Pons (tissue), 1 donor: ENCODE measurements around the gene CBX6.

ENCODE experiments used
- DNase-seq: peaks from one replicate; pipeline ENCODE4 v3.0.0-alpha.2; 2016; ENCODE audit warnings: low spot score

CBX6 gene

DNA sequence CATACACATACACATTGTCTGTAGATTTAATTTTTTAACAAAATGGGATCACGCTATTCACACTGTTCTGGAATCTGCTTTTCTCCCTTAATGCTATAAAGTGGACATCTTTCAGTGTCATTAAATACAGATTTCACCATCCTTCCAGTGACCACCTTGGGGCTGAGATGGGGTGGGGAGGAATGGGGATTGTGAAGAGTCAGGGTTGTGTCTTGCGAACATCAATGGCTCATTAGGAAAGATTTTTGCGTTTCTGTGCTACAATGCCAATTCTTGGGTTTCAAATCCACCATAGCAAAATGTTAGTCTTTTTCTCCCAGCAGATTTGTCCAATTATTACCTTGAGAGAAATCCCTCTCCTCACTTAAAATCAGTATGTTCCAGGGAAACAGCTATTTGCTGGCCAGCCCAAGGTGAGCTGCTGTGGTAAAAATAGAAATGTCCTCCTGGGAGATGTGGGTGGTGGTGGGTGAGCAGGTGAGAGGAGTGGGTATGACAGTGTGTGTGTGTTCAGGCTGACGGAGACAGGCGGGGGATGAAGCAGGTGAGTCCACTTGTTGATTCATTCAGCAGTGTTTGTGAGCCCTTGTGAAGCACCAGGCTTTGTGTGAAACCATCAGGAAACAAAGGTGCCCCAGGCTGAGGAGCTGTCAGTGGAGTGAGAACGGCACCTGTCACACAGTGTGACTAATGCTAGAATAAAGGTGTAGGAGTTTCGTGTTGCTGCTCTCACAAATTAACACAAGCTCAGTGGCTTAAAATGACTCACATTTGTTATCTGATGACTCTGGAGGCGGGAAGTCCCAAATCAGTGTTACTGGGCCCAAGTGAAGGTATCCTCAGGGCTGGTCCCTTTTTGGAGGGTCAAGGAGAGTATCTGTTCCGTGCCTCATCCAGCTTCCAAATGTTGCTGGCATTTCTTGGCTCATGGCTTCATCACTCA is 1.7 kb upstream of the CBX6 start:
- DNase-seq: no peak

DNA sequence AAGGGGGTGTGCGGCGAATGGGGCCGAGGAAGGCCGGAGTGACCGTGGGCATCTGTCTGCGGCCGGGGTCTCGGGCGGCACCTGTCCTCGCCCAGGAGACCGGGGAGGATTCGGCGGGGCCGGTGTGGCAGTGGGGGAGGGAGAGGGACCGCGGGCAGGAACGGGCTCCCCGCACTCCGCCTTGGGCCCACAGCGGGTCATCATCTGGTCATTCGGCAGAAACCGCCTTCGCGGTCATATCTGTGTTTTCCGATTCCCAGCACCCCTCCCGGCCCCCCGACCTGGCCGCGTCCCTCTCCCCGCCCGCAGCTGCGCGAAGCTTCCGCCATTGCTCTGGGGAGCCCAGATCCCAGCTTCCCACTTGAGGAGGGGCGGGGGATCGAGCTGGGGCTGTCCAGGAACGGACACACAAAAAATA is 824 bp upstream of the CBX6 start:
- DNase-seq: peak; percentile 40

DNA sequence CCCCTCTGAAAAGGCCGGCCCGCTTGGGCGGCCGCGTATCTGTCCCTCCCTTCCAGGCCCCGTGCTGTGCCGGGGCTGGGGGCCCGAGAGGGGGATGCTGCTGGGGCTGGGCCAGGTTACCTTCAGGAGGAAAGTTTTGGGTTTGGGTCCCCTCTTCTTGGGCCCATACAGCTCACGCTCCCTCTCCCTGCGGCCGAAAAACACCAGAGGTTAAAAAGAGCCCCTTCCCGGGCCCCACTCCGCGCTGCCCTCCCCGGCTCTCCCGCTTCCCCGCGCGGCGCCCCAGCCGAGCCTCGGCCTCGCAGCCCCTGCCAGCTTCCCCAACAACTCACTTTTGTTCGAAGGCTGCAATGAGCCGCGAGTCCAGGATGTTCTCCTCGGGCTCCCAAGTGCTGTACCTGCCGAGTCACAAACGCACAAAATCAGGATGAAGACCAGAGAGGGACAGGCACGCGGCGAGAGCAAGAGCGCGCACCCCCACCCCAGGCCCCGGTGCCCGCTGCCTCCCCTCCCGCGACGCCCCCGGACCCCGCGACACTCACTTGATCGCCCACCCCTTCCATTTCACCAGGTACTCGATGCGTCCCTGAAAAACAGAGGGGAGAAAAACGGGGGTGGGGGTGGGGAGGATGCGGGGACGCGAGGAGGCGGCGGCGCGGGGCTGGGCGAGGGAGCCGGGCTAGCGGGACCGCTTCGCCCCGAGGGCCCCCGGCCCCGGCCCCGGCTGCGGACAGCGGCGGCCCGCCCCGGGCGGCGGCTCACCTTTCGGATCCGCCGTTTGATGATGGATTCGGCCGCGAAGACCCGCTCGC is 450 bp downstream of the CBX6 start:
- no peak for DNase-seq

DNA sequence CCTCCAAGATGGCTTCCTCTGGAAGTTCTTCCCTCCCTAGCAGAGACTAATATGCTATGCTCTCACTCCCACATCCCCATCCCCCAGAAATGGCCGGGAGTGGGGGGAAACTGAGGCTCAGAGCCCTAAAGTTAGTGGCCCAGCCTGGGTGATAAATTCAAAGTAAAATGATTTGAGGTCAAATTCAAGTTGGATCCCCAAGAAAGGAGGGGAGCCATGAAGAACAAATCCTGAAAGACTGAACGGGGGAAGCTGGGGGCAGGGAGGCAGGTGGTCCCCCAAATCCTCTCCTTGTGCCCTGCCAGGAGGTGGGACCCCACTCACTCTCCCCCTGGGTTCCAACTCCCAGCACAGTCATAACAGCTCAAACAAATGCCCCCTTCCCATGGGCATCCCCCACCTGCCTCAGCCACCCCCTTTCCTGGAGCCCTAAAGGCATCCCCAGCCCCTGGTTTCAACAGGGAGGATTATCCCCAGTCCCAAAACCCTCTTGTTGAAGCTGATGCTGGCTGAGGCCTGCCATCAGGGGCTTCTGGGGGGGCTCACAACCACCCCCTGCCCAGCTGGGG is 1.1 kb downstream of the CBX6 start:
- no peak for DNase-seq

DNA sequence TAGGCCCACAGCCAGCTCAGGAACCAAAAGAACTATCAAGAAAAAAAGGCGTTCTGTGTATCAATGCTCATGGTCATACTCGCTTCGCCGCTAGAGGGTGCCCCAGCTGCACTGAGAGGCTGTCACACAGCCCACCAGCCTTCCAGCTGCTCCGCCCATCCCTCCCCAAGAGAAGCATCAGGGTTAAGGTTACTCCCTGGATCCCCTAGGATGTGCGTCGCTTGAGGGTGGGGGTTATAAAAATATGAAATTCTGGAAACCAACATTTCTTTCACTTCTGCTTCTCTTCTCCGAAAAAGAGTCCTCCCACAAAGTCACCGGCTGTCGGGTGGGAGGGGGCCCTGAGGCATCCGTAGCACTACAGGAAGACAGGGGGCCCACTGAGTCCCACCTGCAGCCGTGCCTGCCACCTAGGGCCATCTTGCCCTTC is 1.7 kb downstream of the CBX6 start:
- peak; percentile 73 for DNase-seq

DNA sequence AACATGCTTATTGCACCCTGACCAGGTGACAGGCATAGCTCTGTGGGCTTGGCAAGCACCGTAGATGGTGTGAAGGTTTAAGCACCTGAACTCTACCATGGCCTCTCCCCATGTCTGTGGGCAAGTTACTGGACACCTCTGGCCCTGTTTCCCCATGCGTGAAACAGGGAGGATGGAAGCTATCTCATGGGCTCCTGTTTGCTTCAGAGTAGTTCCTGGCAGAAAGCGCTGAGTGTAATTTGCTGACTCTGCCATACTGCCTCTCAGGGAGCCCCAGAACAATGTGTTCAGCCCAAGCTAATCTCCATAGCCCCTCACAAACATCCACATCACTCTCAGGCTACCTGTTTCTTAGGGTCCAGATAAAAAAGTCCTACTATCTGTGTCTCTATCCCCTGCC is 2.4 kb downstream of the CBX6 start:
- DNase-seq: no peak

DNA sequence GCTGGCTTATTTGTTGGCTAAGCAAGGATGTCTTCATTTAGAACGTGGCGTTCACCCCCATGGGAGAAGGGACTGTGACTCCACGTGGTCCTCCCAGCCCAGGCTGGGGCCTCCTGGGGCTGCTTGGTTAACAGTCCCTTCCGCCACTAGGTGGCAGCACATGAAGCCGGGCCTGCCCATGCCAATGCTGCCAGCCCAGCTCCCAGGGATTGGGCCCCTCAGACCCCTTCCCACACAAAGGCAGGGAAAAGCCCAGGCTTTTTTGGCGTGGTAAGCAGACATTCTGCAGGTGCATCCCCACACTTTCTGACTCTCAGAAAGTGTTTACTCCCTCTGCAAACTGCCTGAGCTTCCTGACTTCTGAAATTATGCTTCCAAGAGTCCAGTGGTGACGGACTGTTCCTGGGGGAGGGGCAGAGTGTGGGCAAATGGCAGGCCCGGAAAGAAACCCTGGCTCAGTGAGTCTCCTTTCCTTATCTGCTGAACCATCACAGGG is 3.1 kb downstream of the CBX6 start:
- DNase-seq: peak; percentile 65

DNA sequence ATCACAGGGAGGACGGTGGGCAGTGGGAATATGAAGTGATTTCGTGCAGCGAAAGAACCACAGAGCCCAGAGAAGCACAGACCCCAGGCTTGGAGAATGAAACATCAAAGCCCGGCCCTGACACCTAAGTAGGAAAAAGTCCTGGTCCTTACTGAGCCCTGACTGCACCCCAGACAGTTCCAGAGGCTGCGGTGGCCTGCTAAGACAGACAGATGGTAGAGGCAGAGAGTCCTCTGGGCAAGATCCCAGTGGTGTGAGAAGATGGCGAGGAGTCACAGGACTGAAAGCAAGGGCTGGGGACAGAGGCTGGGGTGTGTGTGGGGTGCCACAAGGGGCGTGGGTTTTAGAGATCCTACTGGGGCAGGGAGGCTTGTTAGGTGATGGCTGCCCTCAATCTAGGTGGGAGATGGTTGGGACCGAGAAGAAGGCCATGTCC is 3.7 kb downstream of the CBX6 start:
- no peak for DNase-seq

DNA sequence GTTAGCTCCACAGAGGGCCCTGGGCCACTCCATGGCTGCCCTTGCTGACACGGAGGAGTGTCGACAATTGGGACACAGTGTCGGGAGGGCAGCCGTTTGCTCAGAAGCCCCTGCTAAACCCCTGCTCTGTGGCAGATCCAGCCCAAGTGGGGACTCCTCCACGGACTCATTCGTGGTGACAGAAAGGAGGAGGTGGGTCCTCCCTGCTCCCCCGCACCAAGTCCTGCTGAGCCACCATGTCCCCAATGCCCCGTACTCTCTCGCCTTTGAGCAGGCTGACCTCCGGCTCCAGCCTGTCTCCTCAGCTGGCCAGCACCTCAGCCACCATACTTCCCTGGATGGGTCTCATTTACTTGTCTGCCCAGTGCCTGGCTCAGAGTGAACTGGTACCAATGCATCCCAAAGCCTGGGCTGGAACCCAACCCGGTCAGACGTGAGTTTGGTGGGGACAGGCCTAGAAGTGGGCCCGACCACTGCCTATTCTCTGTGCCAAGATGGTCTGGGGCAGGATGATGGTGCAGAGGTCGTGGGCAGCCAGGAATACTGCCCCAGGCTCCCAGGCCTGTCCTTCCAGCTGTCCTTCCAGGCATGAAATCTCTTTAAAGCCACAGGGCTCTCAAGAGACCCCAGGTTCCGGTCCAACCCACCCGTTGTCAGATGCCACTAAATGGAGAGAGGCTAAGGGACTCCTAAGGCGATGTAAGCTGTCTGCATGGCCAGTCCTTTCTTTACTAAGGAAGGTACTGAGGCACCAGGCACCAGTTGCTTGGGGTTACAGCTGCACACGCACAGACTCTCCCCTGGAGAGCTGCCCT is 4.3 kb downstream of the CBX6 start:
- no peak for DNase-seq

DNA sequence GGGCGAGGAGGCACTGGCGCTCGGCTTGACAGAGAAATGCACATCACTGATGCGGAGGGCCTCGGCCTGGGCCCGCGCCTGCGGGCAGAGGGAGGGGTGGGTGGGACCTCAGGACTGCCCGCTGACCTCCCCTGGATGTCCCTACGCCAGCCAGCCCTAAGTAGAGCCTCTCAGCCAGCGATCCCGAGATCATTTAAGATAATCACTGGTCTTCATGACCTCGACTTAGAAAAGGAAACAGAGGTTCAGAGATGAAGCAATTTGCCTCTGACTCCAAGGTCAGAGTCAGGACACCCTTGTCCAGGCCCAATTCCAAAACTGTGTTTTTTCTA is 4.9 kb downstream of the CBX6 start:
- DNase-seq: no peak

DNA sequence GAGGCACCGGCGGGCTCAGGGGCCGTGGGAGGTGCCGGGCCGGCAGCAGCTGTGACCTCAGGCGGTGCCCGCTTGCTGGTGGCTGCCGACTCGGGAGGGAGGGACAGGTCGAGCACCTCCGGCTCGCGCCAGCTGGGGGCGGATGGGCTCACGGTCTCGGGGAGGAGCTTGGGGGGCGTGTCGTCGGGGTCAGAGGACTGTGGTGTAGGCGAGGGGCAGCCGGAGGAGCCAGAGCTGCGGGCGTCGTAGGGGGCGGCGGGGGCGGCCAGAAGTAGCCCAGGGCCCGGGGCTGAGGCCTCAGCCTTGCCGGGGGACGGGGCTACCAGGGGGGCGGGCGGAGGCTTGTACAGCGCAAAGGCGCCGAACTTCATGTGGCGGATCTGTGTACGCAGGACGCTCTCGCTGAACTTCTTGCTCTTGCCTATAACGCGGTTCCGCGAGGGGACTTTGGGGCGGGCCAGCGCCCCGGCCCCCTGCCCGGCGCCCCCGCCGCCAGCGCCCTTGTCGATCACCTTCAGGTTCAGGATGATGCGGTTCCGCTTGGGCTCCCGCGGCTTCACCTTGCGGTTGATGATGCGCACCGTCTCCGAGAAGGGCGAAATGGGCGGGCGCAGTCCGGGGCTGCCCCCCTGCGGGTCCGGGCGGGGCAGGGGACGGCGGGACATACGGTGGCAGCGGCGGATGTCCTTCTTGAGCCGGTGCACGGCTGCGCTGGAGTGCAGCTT is 5.5 kb downstream of the CBX6 start:
- DNase-seq: no peak

DNA sequence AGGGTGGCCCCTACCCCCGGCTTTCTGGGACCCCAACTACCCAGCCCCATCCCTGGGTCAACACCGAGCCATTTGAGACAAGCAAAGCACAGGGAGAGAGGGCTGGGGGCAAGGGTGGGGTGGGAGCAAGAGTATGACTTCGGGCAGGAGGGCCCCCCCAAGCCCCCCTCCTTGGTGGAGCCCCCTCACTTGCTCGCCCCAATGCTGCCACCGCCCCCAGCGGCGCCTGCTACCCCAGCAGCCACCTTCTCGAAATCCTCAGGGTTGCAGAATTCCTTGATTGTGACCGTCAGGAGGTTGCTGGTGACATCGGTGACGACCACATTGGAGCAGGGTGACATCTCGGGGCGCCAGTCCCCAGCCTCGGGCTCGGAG is 6.0 kb downstream of the CBX6 start:
- no peak for DNase-seq

DNA sequence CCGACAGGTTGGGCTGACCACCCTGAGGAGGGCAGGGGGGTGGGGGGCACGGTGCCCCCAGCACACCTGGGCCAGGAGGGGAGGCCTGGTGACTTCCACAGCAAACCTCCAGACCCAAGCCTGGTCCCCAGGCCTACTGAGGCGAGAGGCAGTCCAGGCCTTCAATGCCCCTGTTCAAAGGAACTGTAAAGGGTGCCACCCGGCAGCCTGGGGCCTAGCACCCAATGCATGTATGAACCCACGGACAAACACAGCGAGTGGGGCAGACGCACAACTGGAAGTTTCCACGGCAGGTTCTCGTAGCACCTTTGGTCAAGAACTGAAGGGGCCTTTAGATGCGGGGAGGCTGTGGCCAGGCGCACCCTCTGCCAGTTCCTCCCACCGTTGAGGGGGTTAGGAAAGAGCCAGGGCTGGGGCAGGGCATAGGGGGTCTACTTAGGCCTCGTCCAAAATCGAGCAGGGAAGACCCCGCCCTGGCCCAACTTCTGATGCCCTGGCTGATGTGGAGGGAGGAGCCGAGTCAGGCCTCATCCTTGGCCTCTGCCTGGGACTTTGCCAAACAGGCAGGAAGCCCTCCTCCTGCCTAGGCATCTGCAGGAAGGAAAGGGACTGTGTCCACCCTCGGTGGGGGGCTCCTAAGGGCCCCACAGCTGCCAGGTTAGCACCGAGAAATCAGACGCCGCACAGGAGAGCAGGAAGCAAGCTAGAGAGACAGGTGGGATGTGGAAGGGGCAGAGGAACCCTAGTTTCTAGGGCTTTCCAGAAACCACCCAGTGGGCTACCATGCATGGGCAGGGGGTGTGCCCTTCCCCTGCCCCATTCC is 6.6 kb downstream of the CBX6 start:
- DNase-seq: no peak

DNA sequence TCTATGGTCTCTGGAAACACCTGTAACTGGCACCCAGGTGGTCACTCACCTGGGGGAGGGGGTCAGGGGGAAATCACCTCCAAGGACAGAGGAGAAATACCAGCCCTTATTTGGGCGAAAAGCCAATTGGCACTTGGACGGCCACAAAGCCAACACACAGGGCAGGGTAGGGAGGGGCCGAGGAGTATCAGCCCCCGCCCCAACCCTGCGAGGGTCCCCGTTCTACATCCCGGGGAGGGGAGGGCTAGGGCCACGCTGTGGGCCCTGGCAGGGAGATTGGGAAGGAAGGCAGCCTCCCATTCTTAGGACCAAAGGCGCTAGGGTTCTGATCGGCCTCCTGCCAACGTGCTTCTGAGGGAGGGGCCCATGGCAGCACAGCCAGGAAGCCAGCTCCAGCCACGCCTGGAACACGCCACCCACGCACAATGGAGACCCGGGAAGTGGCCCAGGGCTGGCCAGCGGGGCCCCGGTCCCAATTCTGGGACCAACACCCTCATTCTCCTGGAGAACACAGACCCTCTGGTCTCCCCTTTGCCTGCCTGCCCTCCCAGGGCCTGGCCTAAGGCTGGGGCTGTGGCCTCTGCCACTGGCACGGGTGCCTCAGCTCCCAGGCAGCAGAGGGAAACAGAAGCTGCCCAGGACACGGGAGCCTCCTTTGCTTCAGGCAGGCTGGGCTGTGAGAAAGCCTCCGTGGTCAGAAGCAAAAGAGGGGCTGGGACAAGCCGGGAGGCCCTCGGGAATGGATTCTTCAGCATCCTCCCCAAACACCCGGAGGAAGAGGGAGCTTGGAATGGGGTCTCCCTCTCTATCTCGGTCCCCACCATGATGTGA is 7.4 kb downstream of the CBX6 start:
- DNase-seq: no peak

DNA sequence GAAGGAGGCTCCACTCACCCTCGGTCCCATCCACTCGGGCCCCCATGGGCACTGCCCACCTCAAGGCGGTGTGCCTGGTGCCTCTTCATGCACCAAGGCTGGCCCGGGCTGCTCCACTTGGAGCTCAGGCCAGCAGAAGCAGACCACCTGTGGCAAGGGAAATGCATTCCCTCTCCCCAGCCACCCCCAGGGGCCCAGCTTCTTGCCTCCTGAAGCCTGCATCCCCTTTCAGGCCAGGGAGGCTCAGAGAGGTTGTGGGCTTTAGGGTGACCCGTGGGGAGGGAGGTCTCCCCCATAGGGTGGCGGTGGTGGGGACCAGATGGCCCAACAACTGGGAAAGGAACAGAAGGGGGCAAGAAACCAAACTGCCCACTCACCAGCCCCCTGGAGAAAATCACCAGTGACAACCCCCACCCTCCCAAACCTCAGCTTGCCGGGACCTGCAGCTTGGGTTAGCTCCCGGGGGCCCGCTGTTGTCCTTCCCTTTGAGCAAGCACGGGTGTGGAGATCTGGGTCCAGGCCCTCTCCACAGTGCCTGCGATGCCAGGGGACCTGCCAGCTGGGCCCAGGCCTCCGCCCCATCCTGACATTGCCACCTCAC is 8.4 kb downstream of the CBX6 start:
- DNase-seq: no peak

DNA sequence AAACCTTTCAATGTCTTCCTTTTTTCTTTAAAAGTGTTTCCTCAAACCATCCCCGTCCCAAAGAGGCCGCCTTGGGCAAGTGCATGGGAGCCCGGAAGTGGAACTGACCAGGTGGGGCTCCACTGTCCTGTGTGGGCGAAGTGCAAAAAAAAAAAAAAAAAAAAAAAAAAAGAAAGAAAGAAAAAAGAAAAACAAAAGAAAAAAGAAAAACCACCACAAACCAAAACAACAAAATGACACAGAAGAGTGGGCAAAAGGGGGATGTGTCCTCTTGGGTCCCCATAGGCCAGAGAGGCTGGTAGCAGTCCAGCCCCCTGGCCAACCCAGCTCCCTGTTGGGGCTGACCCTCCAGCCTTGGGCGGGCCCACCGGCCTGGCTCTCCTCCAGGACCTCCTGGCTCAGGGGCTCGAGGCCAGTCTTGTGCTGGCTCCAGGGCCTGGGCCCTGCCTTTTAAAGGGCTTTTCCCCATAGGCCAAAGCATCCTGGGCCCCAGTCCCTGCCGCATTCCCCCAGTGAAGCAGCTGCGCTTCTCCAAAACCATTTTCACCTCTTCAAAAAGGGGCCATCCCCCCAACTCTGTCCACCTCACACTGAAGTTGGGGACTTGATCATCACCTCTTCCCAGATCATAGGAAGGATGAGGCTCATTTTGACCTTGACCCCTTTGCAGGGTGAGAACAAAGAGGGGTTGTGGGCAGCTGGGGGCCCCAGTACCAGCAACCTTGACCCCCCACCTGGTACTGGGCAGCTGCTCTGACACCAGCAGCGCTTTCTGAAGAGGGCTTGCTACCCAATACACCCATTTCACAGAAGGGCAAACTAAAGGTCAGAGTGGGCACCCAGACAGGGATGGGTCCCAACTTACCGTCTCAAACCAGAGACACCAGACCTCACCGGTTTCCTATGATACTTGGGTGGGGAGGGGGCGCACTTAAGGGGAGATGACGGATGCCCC is 9.4 kb downstream of the CBX6 start:
- no peak for DNase-seq

DNA sequence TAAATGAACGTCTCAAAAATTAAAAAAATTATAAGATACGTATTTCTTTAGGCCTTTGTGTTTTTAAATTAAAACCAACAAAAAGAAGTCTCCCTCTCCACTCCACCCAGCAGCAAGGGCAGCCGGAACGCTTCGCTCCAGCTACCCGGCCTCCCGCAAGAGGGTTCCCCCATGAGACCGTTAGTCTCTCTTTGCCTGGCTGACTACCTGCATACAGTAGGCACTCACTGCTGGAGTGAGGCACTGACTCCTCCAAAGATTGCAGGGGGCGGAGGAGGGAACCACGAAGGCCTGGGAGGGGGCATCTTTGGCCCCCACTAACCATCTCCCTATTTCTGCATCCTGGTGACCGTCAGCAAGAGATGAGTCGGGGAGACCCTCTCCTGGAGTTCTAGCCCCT is 10.1 kb downstream of the CBX6 start:
- DNase-seq: no peak
